HEK293T (cell line): ENCODE results near the gene ZNF134.

ENCODE experiments used
- ARNT ChIP-seq: fragments of 450-650 bp; IDR thresholded peaks from 2 replicates; pipeline ENCODE4 v1.6.1; 2017; ENCODE audit warnings: mild to moderate bottlenecking
- BHLHE40 ChIP-seq: fragments of 450-650 bp; IDR thresholded peaks from 2 replicates; pipeline ENCODE4 v1.6.1; 2016; ENCODE audit warnings: mild to moderate bottlenecking, moderate library complexity, borderline replicate concordance
- CTBP1 ChIP-seq: fragments of 450-650 bp; IDR thresholded peaks from 2 replicates; pipeline ENCODE4 v1.6.1; 2016; ENCODE audit warnings: borderline replicate concordance
- ELF4 ChIP-seq: fragments of 450-650 bp; IDR thresholded peaks from 2 replicates; pipeline ENCODE4 v1.6.1; 2017; ENCODE audit warnings: antibody characterized with exemption
- FOXK2 ChIP-seq: fragments of 450-650 bp; IDR thresholded peaks from 2 replicates; pipeline ENCODE4 v1.6.1; 2016; ENCODE audit warnings: mild to moderate bottlenecking
- L3MBTL2 ChIP-seq: fragments of 450-650 bp; conservative IDR thresholded peaks from 2 replicates; pipeline ENCODE4 v1.6.1; 2016; ENCODE audit warnings: mild to moderate bottlenecking
- SUZ12 ChIP-seq: fragments of 450-650 bp; IDR thresholded peaks from 2 replicates; pipeline ENCODE4 v1.6.1; 2016; ENCODE audit warnings: mild to moderate bottlenecking
- ZNF384 ChIP-seq: fragments of 450-650 bp; IDR thresholded peaks from 2 replicates; pipeline ENCODE4 v1.6.1; 2016

- TF ChIP-seq ARNT, result no peak
- no peak for TF ChIP-seq CTBP1
- TF ChIP-seq ELF4, result no peak
- TF ChIP-seq ZNF384, result no peak
- no peak for TF ChIP-seq FOXK2
- no peak for TF ChIP-seq BHLHE40
- TF ChIP-seq L3MBTL2, result no peak
- no peak for TF ChIP-seq SUZ12
These were observed 28.5 kb downstream of the ZNF134 start for GRCh38 chr19:57642396-57643046.
